ENCODE data around the gene TAF8.

GRCh38 chr6:42104095-42104803 is 53.9 kb downstream of the TAF8 start:
- TF ChIP-seq CTCF (IDR thresholded peaks at IDR 0.05) = no peak
- no peak for TF ChIP-seq POLR2A (IDR thresholded peaks at IDR 0.05)

Data from lower leg skin (tissue), 3 donors.